GM12891 (cell line): ENCODE data around the gene PGAP3.

ENCODE experiments used
- DNase-seq: peaks from one replicate; pipeline ENCODE4 v3.0.0; 2011; ENCODE audit warnings: low spot score; ENCODE audit not compliant: insufficient read length
- FAIRE-seq: peaks from 2 replicates; lab custom pipeline; 2011; peaks lifted over from hg19 to GRCh38; lab: Jason Lieb, UNC
- PAX5 ChIP-seq: IDR thresholded peaks from 2 replicates; pipeline ENCODE4 v1.6.1; 2011; ENCODE audit warnings: low read length, moderate library complexity, mild to moderate bottlenecking; ENCODE audit not compliant: insufficient read depth, severe bottlenecking
- POLR2A ChIP-seq: IDR thresholded peaks from 2 replicates; pipeline ENCODE4 v1.6.1; 2011; ENCODE audit warnings: low read depth, low read length, control low read depth
- POLR2AphosphoS5 ChIP-seq: IDR thresholded peaks from 2 replicates; pipeline ENCODE4 v1.6.1; 2011; ENCODE audit warnings: low read depth, low read length, control low read depth
- POU2F2 ChIP-seq: IDR thresholded peaks from 2 replicates; pipeline ENCODE4 v1.6.1; 2011; ENCODE audit warnings: low read depth, mild to moderate bottlenecking, control low read depth, low read length, moderate library complexity
- SPI1 ChIP-seq: IDR thresholded peaks from 2 replicates; pipeline ENCODE4 v1.6.1; 2011; ENCODE audit warnings: low read depth, low read length, control low read depth
- TAF1 ChIP-seq: IDR thresholded peaks from 2 replicates; pipeline ENCODE4 v1.6.1; 2011; ENCODE audit warnings: low read depth, low read length, control low read depth

The PGAP3 gene

GRCh38 chr17:39629494-39629880, 58.4 kb downstream of the PGAP3 start:
- TF ChIP-seq TAF1 (no peak), POU2F2 (no peak), PAX5 (no peak), SPI1 (no peak), POLR2A (no peak), POLR2AphosphoS5 (no peak)
- FAIRE-seq (no peak), DNase-seq (no peak)

- no peak for DNase-seq
- no peak for FAIRE-seq
These were observed 59.0 kb downstream of the PGAP3 start for GRCh38 chr17:39628655-39629493.

DNA sequence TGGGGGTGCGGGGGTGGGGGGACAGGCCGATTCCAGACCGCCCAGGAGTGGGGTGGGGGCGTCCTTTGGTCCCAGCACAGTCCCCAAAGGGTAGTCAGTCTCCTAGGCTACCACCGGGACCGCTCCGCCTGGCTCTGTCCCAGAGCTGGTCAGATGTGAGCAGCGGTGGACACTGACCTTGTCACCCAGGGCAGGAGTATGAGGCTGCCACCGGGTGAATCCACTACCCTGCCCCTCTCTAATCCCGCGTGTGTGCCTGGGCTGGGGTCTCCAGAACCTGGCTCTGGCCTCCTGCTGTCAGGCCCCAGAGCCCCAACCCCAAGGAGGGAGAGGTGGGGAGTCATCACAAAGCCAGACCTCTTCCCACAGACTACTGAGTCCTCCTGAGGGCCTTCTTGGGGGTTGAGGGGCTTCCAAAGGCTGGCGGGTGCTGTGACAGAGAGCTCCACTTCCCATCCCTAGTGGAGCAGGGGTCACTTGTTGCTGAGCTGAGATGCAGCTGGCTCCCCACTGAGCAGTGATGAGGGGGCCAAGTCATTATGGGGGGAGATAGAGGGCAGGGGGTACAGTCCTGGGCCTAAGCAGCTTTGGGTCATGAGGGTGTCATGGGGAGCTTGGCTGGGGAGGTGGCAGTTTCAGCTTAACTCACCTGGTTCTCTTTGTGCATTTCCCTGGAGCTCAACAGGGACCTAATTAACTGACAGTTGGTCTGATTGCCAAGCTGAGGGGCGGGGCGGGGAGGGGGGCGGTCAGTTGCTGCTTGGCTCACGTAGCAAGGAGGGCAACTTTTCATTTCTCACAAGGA, 59.9 kb downstream of the PGAP3 start:
- no peak for DNase-seq
- no peak for FAIRE-seq
- TF ChIP-seq POU2F2, result no peak
- TF ChIP-seq POLR2AphosphoS5, result no peak
- TF ChIP-seq SPI1, result no peak
- no peak for TF ChIP-seq POLR2A
- TF ChIP-seq TAF1, result no peak
- no peak for TF ChIP-seq PAX5

More at GRCh38 chr17:39628655-39629493, 59.0 kb downstream of the PGAP3 start:
- TF ChIP-seq PAX5 (no peak), POLR2AphosphoS5 (no peak), SPI1 (no peak), POLR2A (no peak), TAF1 (no peak), POU2F2 (no peak)

GRCh38 chr17:39627047-39627711, 60.7 kb downstream of the PGAP3 start:
- no peak for FAIRE-seq
- TF ChIP-seq TAF1 (no peak), POLR2A (no peak), PAX5 (no peak), SPI1 (no peak), POLR2AphosphoS5 (no peak), POU2F2 (no peak)
- no peak for DNase-seq

GRCh38 chr17:39626171-39627046, 61.4 kb downstream of the PGAP3 start, which contains the start of gene PPP1R1B:
TSS of gene PPP1R1B (plus strand) at chr17:39626952. CDS start at chr17:39627393, 441 bp downstream.
- FAIRE-seq (no peak), DNase-seq (no peak)
- no peak for TF ChIP-seq PAX5
- TF ChIP-seq TAF1, result no peak
- TF ChIP-seq POLR2AphosphoS5, result no peak
- TF ChIP-seq POLR2A, result no peak
- no peak for TF ChIP-seq POU2F2
- no peak for TF ChIP-seq SPI1

GRCh38 chr17:39625198-39625785, 62.6 kb downstream of the PGAP3 start:
- TF ChIP-seq SPI1 (no peak), POLR2A (no peak), PAX5 (no peak), POLR2AphosphoS5 (no peak), TAF1 (no peak), POU2F2 (no peak)
- FAIRE-seq (no peak), DNase-seq (no peak)

DNA sequence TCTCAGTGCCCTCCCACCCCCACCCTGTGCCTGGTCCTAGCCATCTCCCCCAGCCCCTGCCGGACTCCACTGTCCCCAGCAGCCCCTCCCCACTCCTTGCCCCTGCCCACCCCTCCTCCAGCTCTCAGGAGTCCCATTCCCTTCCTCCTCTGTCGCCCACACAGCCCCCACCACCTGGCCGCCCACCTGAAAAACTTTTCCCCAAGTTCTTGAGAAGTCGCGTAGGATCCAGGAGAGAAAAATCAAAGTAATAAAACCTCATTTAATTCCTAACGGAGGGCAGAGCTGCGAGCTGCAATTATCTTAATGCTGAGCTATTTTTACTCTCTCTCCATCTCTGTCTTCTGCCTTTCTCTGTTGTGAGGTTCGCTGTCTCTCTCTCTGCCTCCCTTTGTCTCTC, 63.5 kb downstream of the PGAP3 start:
- DNase-seq, result no peak
- no peak for FAIRE-seq

DNA sequence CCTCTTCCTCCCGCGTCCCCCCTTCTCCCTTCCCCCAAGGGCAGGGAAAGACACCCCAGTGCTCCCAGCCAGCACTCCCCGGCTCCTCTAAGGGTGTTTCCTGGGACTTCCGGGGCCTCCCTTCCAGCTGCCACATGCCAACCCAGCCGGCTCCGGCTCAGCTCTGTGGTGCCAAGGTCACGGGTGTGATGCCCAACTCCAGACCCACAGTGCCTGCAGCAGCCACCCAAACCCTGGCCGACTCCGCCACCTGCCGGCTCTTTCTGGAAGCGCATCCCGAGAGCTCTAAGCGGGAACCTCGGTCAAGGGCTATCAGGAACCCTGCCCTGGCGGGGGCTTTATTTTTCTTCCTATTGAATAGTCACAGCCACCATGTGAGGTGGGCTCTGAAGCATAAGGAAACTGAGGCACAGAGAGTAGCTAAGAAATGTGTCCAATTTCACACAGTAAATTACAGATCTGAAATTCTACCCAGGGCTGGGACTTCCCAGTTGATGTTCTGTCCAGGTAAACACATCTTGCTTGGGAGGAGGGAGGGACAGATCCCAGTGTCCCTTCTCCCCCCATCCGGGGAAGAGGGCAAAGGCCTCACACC, 64.4 kb downstream of the PGAP3 start:
- FAIRE-seq (peak; percentile 87), DNase-seq (peak; percentile 78)

More for the DNA sequence above, 63.5 kb downstream of the PGAP3 start:
- no peak for TF ChIP-seq POLR2AphosphoS5
- TF ChIP-seq SPI1, result no peak
- no peak for TF ChIP-seq TAF1
- no peak for TF ChIP-seq POU2F2
- TF ChIP-seq PAX5, result no peak
- no peak for TF ChIP-seq POLR2A

More for the DNA sequence above, 64.4 kb downstream of the PGAP3 start:
- TF ChIP-seq PAX5 (no peak), TAF1 (no peak), POU2F2 (no peak), POLR2A (no peak), SPI1 (no peak), POLR2AphosphoS5 (no peak)
